Coronary artery (tissue), 2 donors: ENCODE data around the gene CDK14.

Experiments used
- DNase-seq: peaks from one replicate; pipeline ENCODE4 v3.0.0-alpha.2; 2017; ENCODE audit warnings: low spot score
- H3K27ac ChIP-seq, 2 donors: fragments of 200-600 bp; sonication (generic); one replicate each; pipeline ENCODE4 v1.5.1; 2016 to 2019
- H3K4me3 ChIP-seq: fragments of 200-600 bp; sonication (generic); 2 replicates; pipeline ENCODE4 v1.5.1; 2016; ENCODE audit warnings: mild to moderate bottlenecking, moderate library complexity
- CTCF ChIP-seq: fragments of 200-600 bp; sonication (generic); IDR thresholded peaks from one replicate; pipeline ENCODE4 v1.5.1; 2019; ENCODE audit warnings: antibody characterized with exemption

The CDK14 gene

DNA sequence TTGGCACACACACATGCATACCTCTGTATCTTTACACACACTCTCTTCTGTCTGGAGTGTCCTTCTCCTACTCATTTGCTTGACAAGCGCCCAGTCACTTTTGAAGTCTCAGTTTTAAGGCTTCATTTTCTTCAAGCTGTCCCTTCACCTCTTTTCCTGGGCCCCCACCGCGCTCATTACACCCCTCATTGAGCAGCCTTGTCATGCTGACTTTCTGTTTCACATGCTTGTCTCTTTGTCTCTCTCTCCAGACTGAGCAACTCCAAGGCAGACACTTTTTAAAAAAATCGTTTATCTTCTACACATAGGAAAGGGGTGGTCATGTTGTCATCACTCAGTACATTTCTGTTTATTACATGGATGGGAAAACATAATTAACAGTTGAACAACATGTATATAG lies 442.9 kb downstream of the CDK14 start:
- TF ChIP-seq CTCF: no peak
- no peak for DNase-seq
- Histone ChIP-seq H3K4me3 (no peak overlapping the region), H3K27ac (no peak overlapping the region)

DNA sequence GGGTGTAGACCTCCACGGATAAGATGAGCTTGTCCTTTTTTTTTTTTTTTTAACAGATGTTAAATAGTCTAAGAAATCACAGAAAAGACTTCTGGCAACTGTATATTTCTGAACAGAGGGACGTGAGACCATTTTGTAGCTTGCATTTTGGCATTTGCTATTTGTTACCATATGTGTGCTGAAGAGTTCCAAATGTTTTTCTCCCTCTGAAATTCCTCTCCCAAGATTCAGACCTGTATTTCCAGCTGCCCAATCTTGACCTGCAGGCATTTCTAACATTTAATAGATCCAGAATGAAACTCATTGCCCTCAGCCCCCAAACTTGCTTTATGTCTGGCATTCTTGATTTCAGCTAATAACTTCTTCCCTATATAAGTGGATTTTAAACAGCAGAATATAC lies 445.0 kb downstream of the CDK14 start:
- Histone ChIP-seq H3K27ac (no peak overlapping the region), H3K4me3 (no peak overlapping the region)
- no peak for TF ChIP-seq CTCF
- no peak for DNase-seq

GRCh38 chr7:91041901-91042484 lies 445.9 kb downstream of the CDK14 start:
- no peak for DNase-seq
- TF ChIP-seq CTCF: no peak
- H3K27ac ChIP-seq: no peak overlapping the region
- H3K4me3 ChIP-seq: no peak overlapping the region

- Histone ChIP-seq H3K4me3 (no peak overlapping the region), H3K27ac (no peak overlapping the region)
- no peak for DNase-seq
- no peak for TF ChIP-seq CTCF
These were observed 447.1 kb downstream of the CDK14 start for GRCh38 chr7:91043186-91043585.

- H3K27ac ChIP-seq: no peak overlapping the region
- no peak for TF ChIP-seq CTCF
- DNase-seq: no peak
- H3K4me3 ChIP-seq: no peak overlapping the region
These were observed 448.0 kb downstream of the CDK14 start for GRCh38 chr7:91043924-91044645.

- peak overlapping the region; percentile 33 to 71 for H3K27ac ChIP-seq
- DNase-seq: no peak
These were observed 449.5 kb downstream of the CDK14 start for GRCh38 chr7:91045606-91046005.

More at GRCh38 chr7:91045606-91046005, 449.5 kb downstream of the CDK14 start:
- H3K4me3 ChIP-seq: no peak overlapping the region
- TF ChIP-seq CTCF: no peak
